Ecto neural progenitor cell (in vitro differentiated cells): Measurements from ENCODE around the gene GPN1.
"Not testable (repeated sequence)": the region's sequence is repeated elsewhere in the genome, so short reads cannot be mapped to it uniquely, and the experiment has no call there.

Experiments
- DNase-seq: peaks from one replicate; pipeline ENCODE4 v3.0.0-alpha.2; 2018; ENCODE audit warnings: low spot score

The GPN1 gene

DNA sequence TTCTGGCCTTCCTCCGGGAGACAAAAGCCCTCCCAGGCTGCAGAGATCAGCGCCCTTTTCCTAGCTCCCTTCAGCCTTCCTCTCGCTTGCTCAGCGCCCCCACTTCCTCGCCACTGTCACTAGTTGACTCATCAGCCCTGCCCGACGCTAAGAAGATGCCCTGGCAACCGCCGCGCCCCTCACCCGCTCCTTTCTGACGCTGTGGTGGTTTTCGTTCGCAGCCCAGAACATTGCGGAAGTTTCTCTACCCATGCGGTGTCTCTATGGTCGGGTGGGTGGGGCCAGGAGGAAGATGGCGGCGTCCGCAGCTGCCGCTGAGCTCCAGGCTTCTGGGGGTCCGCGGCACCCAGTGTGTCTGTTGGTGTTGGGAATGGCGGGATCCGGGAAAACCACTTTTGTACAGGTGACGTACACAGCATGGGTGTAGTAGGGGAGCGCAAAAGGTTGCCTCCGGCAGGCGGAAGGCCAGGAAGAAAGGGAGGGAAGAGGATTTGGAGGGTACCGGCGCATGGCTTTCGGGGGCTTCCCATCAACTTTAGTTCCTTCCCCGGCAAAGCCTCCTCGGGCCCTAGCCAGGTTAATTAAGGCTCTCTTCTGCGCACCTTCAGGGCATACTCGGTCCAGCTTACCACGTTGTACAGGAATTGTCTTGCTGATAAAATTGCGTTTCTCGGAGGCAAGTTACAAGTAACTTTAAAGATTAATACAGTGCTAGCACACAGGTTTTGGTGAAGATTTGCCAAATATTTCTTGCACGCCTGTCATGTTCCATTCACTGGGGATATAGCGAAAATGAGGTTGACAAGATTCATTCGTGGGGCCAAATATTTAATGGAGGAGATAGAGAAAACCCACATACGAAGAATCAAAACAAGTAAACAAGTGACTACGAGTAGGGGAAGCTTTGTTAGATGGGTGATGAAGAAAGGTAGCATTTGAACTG lies at the start of gene GPN1, which contains the start of gene CCDC121:
TSS of gene GPN1 (plus strand) at position 284 of the 943 bp plus-strand sequence. CDS start at position 293, 9 bp downstream.
TSS of gene CCDC121 (minus strand) at position 246 of the 943 bp plus-strand sequence. CDS start 1,213 bp downstream, outside the sequence.
- peak; percentile 91 for DNase-seq

DNA sequence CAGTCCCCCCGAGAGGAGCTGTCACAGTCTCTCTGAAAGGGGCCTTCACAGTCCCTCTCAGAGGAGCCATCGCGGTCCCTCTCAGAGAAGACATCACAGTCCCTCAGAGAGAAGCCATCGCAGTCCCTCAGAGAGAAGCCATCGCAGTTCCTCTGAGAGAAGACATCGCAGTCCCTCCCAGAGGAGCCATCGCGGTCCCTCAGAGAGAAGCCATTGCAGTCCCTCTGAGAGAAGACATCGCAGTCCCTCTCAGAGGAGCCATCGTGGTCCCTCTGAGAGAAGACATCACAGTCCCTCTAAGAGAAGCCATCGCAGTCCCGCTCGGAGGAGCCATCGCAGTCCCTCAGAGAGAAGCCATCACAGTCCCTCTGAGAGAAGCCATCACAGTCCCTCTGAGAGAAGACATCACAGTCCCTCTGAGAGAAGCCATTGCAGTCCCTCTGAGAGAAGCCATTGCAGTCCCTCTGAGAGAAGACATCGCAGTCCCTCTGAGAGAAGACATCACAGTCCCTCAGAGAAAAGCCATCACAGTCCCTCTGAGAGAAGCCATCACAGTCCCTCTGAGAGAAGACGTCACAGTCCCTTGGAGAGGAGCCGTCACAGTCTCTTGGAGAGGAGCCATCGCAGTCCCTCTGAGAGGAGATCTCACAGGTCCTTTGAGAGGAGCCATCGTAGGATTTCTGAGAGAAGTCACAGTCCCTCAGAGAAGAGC lies 47.3 kb upstream of the GPN1 start:
- DNase-seq = no peak

DNA sequence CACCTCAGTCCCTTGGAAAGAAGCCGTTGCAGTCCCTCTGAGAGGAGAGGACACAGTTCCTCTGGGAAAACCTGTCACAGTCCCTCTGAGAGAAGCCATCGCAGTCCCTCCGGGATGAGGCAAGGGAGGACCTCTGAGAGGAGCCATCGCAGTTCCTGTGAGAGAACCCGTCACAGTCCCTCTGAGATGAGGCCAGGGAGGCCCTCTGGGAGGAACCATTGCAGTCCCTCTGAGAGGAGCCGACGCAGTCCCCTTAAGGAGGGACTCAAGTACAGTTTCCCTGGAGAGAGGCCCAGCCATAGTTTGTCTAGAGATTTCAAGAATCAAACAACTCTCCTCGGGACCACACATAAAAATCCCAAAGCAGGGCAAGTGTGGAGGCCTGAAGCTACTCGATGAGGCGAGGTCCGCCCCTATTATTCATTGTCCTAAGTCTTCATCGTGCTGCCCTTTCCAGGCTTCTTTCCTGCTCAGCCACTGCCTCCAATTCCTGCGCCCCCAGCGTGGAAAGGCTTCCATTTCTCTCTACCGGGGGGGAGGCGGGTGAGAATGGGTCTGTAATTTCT lies 46.6 kb upstream of the GPN1 start:
- DNase-seq = no peak

DNA sequence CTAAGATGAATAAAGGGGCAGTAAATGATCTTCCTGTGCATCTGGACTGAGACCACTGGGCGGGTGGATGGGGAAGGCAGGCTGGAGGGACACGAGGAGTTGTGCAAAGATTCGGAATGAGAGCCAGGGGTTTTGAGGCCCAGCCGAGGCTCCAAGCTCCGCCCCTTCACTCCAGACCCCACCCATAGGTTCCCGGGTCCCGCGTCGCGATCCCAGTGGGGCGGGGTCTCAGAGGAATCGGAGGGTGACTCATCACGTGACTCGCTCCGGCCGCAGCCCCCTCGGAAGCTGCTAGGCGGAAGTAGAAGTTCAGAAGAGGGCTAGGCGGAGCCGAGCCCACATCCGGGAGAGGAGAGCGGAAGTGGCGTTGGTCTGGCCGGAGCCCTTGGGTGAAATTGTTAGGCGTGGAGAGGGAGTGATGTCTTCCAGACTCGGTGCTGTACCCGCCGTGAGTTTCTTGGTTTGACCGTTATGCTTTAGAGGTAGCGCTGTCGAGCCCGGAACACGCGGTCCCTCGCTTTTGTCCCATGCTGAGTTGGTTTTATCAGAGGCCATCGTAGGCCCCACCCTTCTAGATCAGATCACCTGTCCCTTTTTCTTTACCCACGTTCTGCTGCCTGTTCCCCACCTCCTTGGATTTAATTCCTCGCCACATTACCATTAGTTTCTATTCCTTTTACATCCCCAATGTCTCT lies 46.0 kb upstream of the GPN1 start, which contains the start of gene ZNF512:
TSS of gene ZNF512 (plus strand) at position 348 of the 695 bp plus-strand sequence. CDS start at position 419, 71 bp downstream.
- peak; percentile 95 for DNase-seq

DNA sequence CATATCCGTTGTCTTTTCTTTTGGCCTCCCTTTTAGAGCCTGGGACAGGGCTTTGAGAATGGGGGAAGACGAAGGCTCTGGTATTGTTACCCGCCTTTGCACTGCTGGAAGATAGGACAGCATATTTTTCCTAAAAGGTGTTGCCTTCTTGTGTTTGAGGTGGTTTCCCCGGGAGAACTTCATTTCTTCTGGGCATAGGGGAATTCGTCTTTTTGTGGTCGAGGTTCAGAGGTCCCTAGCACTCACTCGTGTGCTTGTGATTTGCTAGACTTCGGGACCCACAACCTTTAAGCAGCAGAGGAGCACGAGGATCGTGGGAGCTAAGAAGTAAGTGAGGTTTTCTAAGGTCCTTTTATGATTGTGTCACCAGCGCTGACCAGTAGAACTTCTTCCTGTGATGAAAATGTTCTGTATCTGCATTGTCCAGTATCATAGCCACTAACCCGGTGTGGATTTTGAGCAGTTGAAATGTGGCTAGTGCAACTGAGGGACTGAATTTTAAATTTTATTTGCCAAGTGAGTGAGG lies 45.4 kb upstream of the GPN1 start:
- DNase-seq = no peak

DNA sequence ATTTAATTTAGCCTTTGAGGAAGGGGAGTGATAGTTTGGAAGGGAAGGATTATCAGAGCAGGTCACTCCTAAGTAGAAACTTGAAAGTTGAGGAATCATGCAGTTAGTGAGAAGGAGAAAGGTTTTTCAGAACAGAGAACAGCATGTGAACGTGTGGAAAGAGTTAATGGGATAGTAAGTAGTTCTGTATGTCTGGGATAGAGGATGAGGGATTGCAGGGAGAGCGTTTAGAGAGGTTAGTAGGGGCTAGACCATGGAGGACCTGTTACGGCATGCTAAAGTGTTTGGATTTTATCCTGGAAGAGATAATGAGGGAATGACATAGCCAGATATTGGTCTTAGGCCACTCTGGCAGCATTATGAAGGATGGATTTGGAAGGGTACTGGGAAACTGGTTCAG lies 44.3 kb upstream of the GPN1 start:
- DNase-seq = no peak

DNA sequence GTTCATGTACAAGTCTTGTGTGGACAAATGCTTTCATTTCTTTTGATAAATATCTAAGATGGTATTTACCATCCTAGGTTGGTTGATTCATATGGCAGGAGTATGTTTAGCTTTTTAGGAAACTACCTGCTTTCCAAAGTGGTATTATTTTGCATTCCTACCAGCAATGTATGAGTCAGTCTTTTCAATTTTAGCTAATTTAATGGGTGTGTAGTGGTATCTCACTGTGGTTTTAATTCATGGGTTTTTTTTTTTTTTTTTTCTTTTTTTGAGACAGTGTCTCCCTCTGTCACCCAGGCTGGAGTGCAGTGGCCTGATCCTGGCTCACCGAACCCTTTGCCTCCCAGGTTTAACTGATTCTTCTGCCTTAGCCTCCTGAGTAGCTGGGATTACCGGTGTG lies 41.8 kb upstream of the GPN1 start:
- no peak for DNase-seq

DNA sequence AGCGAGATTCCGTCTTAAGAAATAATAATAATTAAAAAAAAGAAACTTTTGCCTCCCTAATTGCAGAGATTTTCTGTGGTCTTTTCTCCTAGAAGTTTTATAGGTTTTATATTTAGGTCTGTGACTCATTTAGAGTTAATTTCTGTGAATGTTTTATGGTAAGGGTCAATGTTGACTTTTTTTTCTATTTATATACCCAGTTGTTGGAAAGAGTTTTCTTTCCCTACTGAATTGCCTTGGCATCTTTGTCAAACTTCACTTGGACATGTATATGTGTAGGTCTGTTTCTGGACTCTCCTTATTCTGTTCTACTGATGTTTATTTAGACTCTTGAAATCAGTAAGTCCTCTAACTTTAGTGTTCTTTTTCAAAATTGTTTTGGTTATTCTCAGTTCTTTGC lies 40.5 kb upstream of the GPN1 start:
- no peak for DNase-seq

DNA sequence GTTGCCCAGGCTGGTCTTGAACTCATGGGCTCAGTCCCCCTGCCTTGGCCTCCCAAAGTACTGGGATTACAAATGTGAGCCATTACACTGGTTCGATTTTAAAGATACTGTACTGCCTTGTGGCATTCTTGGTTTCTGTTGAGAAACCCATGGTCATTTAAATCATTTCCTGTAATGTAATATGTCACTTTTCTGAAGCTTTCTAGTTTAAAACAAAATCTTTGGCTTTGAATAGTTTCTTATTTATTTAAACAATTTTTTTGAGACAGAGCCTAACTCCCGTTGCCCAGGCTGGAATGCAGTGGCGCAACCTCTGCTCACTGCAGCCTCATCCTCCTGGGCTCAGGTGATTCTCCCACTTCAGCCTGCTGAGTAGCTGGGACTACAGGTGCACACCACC lies 37.1 kb upstream of the GPN1 start:
- DNase-seq = no peak

DNA sequence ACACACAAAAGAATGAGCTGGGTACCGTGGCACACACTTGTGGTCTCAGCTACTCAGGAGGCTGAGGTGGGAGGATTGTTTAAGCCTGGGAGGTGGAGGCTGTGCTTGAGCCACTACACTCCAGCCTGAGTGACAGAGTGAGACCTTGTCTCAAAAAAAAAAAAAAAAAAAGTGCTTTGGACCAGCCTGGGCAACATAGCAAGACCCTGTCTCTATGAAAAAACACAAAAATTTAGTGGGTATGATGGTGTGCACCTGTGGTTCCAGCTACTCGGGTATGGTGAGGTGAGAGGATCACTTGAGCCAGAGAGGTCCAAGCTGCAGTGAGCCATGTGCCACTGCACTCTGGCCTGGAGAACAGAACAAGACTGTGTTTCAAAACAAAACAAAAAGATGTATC lies 35.6 kb upstream of the GPN1 start:
- no peak for DNase-seq

DNA sequence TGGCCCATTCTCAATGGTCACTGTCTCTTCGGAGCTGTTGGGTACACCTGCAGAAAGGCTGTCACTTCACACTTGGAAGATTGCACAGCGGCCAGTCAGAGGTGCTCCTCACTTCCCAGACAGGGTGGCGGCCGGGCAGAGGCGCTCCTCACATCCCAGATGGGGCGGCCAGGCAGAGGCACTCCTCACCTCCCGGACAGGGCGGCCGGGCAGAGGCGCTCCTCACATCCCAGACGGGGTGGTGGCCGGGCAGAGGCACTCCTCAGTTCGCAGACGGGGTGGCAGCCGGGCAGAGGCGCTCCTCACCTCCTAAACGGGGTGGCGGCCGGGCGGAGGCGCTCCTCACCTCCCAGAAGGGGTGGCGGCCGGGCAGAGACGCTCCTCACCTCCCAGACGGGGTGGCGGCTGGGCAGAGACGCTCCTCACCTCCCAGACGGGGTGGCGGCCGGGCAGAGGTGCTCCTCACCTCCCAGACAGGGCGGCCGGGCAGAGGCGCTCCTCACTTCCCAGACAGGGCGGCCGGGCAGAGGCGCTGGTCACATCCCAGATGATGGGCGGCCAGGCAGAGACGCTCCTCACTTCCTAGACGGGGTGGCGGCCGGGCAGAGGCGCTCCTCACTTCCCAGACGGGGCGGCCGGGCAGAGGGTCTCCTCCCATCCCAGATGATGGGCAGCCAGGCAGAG lies 34.7 kb upstream of the GPN1 start:
- not testable (repeated sequence) for DNase-seq

DNA sequence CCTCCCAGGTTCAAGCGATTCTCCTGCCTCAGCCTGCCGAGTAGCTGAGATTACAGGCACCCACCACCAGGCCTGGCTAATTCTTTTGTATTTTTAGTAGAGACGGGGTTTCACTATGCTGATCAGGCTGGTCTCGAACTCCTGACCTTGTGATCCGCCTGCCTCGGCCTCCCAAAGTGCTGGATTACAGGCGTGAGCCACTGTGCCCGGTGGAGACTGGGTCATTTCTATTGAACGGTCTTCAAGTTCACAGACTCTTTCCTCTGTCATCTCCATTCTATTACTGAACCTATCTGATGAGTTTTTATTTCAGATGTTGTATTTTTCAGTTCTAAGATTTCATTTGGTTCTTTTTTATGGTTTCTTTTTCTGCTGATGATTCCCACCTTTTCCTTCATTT lies 33.4 kb upstream of the GPN1 start:
- not testable (repeated sequence) for DNase-seq

DNA sequence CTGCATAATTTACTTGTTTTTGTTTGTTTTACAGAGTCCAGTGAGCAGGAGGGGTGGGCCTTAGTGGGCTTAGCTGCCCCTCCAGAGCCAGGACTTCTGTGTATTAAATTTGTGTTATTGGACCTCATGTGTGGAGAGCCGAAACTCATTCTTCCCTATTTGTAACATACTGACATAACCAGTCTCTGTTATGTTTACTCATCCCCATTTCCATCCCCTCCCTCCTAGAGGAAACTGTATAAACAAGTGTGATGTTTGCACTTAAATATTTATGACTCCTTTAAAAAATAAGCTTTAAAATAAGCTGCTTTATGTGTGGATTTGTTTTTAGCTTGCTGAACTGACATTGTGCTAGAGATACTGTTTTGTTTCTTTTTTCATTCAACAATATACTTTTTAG lies 32.2 kb upstream of the GPN1 start:
- DNase-seq = no peak

DNA sequence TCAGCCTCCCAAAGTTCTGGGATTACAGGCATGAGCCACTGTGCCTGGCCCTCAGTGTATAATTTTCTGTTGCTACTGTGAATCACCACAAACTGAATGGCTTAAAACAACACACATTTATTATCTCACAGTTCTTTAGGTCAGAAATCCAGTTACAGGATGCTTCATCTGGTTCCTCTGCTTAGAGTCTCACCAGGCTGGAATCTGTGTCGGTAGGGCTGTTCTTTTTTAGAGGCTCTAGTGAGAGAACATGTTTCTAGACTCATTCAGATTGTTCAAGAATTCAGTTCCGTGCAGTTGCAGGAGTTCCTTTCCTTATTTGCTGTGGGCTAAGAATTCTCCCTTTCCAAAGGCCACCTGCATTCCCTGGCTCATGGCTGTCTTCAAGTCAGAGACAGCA lies 22.2 kb upstream of the GPN1 start:
- no peak for DNase-seq

DNA sequence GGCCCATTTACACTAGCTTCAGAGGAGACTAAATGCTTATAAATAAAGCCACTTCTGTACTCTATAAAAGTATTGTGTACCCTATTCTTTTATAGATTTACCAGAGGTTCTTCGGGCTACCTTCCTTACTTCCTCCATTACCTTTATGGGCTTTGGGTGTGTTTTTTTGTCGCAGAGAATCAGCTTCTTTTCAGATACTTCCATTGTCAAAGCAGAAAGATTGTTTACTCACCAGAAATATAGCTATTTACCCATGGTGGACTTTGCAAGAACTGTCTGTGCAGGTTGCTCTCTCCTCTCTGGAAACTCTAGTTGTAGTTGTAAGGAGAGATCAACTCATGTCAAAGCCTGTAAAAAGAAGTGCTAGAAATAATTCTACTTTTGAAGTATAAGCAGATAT lies 14.9 kb upstream of the GPN1 start:
- no peak for DNase-seq

DNA sequence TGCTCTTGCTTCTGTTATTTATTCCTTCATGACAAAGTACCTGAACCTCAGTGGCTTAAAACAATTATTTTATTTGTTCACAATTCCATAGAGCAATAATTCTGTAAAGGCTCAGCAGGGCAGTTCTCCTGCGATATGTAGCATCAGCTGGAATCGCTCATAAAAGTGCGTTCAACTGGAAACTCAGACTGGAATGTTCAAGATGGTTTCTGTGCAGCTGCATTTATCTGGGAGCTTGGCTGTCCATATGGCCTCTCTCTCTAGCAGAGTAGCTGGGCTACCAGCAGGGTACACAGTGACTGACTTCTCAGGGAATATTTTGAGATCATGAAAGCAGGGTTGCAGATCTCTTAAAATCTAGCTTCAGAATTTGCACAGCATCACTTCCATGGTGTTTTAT lies 13.5 kb upstream of the GPN1 start:
- DNase-seq = no peak

DNA sequence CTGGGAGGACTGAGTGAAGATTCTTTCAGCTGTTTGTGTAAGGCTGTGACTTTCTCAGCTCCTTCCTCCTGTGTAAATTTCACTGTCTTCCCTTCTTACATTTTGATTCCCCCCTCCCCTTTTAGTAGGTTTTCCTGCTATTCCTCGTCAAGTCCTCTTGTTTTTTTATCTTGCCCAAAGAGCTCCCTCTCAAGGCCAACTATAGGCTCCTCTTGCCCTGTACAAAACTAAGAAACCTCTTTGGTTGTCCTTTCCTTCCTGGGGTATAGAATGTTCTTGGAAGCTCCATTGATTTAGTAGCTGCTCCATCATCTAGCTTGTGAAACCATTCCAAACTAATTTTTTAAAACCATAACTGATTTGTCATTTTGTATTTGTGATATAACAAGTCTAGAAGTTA lies 7.3 kb upstream of the GPN1 start:
- DNase-seq = no peak

DNA sequence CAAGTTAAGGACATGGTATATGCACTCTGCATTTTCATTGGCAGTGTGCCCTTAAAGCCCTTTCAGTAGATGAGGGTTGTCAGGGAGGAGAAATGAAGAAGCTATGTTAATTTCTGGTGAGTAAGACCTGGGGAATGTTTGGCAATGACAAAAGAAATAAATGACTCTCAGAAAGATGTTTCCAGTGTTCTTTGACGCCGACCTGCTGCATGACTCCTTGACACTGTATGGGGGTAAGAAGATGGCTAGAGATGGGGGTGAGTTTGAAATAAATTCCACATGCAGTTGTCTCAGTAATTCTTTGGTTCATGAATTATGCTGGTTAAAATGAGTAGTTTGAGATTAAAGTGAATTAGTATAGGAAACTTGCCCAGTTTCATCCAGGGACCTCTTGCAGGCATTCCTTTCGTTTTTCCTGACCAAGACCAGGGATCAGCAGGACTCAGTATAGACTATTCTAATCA lies 5.9 kb upstream of the GPN1 start:
- no peak for DNase-seq

DNA sequence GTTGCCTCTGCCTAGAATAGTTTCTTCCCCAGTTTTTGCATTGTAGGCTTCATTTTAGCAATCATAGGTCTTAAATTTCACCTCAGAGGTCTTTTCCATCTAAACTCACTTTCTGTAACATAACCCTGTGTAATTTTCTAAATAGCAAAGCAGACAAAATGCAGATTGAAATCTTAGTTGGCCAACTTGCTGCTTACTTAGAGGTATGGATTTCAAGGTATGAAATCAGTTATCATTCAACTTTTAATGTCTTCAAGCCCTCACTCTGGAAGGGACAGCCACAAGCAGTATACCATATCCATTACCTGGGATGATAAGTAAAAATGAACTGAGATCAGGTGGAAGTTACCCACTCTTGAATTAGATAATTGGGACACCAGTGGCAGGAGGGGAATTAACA lies 3.9 kb upstream of the GPN1 start:
- no peak for DNase-seq

DNA sequence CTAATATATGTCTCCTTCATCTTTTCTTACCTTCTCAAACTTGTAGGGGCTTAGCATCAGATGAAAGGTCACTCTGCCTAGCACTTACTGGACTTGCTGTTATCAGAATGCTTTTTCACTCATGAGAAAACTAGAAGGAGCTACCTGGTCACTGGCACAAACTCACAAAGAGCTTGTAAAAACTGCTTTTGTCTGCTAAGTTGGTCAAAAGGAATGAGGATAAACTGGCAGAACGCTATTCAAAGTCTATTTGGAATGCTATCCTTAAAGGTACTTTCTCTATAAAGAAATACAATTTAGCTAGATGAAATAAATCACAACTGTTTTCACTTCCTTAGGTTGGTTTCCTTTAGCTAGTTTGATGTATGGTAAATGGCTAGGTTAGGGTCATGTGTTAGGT lies 2.5 kb upstream of the GPN1 start:
- DNase-seq = not testable (repeated sequence)

DNA sequence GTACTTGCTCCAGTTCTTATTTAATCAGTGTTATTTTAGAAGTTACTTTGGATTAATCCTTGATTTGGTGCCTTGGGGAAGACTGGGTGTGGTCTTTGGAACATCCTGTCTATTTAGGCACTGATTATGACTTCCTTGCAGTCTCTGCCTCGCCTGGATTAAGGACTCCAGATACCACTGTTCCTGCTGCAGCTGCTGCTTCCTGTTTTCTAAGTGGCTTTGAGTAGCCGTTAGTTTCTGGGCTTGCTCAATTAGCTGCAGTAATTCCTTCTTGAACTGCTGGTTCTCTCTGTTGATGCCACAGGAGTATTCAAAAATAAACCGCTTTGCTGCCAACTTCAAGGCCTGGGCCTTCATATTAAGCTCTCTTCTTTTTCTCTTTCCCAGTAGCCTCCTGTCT lies 1.9 kb upstream of the GPN1 start:
- DNase-seq = not testable (repeated sequence)
